GM18858 (cell line): ENCODE data around the gene TDRD1.
"Not testable (repeated sequence)": the region's sequence is repeated elsewhere in the genome, so short reads cannot be mapped to it uniquely, and the experiment has no call there.

Experiments used
- ATAC-seq: cut with Tn5 transposase; IDR thresholded peaks from one replicate; pipeline ENCODE4 v1.9.1; 2021; ENCODE audit not compliant: unreplicated experiment

The TDRD1 gene, protein sequence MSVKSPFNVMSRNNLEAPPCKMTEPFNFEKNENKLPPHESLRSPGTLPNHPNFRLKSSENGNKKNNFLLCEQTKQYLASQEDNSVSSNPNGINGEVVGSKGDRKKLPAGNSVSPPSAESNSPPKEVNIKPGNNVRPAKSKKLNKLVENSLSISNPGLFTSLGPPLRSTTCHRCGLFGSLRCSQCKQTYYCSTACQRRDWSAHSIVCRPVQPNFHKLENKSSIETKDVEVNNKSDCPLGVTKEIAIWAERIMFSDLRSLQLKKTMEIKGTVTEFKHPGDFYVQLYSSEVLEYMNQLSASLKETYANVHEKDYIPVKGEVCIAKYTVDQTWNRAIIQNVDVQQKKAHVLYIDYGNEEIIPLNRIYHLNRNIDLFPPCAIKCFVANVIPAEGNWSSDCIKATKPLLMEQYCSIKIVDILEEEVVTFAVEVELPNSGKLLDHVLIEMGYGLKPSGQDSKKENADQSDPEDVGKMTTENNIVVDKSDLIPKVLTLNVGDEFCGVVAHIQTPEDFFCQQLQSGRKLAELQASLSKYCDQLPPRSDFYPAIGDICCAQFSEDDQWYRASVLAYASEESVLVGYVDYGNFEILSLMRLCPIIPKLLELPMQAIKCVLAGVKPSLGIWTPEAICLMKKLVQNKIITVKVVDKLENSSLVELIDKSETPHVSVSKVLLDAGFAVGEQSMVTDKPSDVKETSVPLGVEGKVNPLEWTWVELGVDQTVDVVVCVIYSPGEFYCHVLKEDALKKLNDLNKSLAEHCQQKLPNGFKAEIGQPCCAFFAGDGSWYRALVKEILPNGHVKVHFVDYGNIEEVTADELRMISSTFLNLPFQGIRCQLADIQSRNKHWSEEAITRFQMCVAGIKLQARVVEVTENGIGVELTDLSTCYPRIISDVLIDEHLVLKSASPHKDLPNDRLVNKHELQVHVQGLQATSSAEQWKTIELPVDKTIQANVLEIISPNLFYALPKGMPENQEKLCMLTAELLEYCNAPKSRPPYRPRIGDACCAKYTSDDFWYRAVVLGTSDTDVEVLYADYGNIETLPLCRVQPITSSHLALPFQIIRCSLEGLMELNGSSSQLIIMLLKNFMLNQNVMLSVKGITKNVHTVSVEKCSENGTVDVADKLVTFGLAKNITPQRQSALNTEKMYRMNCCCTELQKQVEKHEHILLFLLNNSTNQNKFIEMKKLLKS

GRCh38 chr10:114179148-114179547, at the start of gene TDRD1:
Gene TDRD1 (plus strand): TSS chr10:114179353. CDS start chr10:114187832, 8,479 bp downstream.
- ATAC-seq: no peak

DNA sequence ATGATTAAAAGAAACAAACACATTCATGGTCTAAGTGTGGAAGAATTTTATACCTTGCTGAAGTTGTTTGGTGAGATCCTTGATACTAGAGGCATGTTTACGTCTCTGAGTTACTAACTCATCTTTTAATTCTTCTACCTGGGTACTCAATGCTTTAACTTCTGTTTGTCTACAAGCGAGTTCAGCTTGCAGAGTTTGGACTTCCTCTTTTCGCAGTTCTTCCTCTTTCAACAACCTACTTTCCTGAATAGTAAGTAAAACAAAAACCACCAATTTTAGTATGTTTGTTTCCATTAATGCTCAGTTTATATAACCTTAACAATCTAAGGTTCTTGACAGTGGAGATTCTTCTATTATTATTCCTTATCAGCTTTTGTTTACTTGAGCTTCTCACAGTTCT, 48.1 kb upstream of the TDRD1 start:
- peak; percentile 68 for ATAC-seq

DNA sequence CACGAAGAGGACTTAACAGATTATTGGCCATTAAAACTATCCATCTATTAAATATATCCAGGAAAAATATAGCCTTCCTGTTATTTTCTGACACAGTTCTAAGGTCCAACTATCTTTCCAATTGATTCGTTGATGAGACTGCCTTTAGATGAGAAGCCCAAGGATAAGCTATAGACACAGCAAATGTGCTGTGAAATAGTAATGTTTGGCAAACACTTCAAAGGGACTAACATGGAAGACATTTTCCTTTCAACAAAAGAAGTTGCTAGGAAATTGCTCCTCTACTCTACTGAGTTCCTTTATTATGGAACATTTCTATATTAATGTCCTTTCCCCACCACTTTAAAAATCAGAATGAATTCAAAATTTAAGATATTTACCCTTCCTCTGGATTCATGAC, 43.7 kb upstream of the TDRD1 start:
- no peak for ATAC-seq

GRCh38 chr10:114138581-114138980, 40.6 kb upstream of the TDRD1 start:
- ATAC-seq: no peak

- ATAC-seq: no peak
Measured at GRCh38 chr10:114140036-114140435, 39.1 kb upstream of the TDRD1 start.

GRCh38 chr10:114140827-114141226, 38.3 kb upstream of the TDRD1 start:
- not testable (repeated sequence) for ATAC-seq

DNA sequence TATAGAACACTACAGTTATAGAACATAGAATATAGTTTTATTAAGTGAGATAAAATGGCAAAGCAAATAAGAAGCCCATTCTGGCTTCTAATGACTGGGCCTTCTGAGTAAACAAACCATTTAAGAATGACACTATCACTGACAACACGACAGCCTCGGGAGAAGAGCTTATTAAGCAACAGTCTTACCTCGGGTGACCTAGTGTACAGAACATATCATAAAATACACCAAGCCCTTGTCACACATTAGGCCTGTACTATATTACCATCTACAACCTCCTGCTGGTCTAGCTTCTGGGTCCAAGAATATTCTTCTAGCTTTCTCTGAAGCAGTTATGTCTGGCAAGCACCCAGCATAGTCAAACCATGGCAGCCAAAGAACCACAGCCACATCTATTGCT, 37.1 kb upstream of the TDRD1 start:
- no peak for ATAC-seq

DNA sequence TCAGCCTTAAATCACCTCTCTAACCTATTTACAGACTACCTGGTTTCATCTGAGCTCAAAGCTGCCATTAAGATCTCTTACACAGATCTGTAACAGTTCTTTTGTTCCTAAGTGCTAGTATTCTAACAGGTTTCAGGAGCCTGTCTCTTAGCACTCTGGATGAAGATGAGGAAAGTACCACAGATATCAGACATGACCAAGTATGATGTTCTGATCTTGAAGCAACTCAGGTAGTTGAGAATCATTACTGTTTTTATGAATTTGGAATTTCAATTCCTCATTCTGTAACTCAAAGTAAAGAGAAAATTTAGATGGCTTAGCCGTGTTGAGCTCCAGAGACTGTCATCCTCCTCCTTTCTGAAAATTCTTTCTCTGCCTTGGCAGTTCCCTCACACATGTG, 36.0 kb upstream of the TDRD1 start:
- no peak for ATAC-seq

DNA sequence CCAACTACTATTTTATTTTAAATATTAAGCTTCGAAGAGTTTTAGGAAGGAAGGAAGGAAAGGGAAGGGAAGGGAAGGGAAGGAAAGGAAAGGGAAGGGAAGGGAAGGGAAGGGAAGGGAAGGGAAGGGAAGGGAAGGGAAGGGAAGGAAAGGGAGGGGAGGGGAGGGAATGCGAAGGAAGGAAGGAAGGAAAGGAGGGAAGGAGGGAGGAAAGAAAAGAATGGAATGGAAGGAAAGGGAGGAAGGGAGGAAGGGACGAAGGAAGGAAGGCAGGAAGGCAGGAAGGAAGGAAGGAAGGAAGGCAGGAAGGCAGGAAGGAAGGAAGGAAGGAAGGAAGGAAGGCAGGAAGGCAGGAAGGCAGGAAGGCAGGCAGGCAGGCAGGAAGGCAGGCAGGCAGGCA, 29.7 kb upstream of the TDRD1 start:
- ATAC-seq: not testable (repeated sequence)

DNA sequence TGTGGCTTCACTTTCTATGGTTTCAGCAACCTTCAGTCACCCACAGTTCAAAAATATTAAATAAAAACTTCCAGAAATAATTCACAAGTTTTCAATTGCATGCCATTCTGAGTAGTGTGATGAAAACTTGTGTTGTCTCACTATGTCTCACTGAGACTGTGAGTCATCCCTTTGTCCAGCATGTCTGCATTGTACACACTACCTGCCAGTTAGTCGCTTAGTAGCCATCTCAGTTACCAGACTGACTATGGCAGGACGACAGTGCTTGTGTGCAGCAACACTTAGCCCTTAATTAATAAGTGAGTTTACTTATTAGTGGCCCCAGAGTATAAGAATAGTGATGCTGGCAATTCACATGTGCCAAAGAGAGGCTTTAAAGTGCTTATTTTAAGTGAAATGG, 27.7 kb upstream of the TDRD1 start:
- no peak for ATAC-seq

DNA sequence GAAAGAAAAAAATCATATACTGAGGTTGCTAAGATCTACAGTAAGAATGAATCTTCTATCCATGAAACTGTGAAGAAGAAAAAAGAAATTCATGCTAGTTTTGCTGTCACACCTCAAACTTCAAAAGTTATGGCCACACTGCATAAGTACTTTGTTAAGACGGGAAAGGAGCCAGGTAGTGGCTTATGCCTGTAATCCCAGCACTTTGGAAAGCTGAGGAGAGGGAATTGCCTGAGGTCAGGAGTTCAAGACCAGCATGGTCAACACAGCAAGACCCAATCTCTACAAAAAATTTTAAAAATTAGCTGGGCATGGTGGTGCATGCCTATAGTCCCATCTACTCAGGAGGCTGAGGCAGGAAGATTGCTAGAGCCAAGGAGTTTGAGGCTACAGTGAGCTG, 27.3 kb upstream of the TDRD1 start:
- ATAC-seq: no peak

DNA sequence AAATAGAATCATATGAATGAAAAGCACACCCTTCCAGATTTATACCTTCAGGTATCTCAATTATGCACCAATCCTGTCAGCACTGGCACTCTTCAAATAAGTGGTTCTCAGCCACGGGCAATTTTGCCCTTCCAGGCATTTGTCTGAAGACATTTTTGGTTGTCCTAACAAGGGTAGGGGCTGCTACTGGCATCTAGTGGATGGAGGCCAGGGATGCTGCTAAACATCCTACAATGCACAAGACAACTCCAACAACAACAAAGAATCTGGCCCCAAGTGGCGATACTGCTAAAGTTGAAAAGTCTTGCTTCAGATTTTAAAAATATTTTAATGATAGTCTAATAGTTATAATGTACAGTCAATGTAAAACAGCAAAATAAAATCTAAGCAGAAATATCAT, 21.2 kb upstream of the TDRD1 start:
- no peak for ATAC-seq

DNA sequence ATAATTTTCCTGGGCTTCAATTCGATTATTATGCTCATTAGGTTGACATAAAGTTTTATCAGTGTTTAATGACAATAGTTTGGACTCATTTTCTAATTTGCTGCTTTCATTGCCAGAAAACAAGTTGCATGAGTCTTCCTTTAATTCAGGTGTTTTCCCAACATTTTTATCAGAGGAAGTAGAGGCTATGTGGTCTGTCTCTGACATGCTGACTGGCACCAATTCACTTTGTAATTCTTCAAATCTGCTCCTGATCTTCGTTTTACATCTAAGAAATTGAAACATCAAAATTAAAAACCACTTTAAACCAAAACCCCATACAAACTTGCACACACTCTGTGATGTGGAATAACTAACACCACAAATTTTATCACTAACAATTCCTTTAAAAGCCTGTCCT, 16.1 kb upstream of the TDRD1 start:
- ATAC-seq: no peak

- ATAC-seq: no peak
Measured at GRCh38 chr10:114166043-114166442, 13.1 kb upstream of the TDRD1 start.

GRCh38 chr10:114166494-114166893, 12.7 kb upstream of the TDRD1 start:
- ATAC-seq: no peak

- ATAC-seq: no peak
Measured at GRCh38 chr10:114167985-114168384, 11.2 kb upstream of the TDRD1 start.

DNA sequence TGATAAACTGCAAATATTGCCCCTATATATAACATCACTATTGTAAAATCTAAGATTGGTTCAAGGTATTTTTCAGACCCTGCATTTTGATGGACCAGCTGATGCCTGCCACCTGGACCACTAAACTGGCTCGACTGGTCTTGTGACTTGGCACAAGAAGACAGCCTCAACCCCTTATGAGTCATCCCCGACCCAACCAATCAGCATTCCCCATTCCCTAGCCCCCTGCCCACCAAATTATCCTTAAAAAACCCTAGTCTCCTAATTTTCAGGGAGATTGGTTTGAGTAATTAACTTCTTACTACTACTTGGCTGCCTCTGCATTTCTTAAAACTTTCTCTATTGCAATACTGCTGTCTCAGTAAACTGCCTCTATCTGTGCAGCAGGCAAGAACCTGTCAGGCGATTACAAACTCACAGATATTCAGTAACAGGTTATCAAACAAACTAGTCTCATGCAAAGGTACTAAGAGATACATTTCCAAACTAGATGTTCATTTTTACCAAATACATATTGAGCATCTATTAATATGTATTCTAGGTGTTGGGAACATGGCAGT, 10.6 kb upstream of the TDRD1 start:
- no peak for ATAC-seq

DNA sequence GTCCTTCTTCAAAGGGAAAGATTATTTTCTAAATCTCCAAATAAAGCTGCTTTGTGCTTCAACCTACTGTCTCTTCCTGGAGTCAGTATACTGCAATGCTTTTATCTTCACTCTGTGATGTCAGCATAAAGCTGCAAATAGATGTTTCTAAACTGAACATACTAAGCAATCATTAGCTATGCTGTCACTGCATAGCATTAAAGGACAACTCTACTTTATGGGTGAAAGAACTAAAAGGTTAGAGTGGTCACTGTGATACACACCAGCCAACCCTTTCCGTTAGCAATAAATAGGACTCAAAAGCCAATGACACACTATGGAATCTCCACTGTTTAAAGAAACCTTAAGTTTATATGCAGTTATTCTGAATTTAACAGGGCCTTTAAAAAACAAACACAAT, 6.9 kb upstream of the TDRD1 start:
- no peak for ATAC-seq

GRCh38 chr10:114172776-114173602, 6.2 kb upstream of the TDRD1 start:
- ATAC-seq: no peak

GRCh38 chr10:114173603-114173920, 5.6 kb upstream of the TDRD1 start:
- ATAC-seq: no peak
